ENCODE data around the gene MIA. TPM values are rescaled to one million over a fixed set of nuclear protein-coding genes. Genes with fewer than 3 reads are reported as not detected.
A peak's percentile ranks its signal among the peaks of the same experiment; 100 is the strongest.

Gene MIA
- total RNA-seq, 1 donor from 2014 or later = 1.2 TPM

DNA sequence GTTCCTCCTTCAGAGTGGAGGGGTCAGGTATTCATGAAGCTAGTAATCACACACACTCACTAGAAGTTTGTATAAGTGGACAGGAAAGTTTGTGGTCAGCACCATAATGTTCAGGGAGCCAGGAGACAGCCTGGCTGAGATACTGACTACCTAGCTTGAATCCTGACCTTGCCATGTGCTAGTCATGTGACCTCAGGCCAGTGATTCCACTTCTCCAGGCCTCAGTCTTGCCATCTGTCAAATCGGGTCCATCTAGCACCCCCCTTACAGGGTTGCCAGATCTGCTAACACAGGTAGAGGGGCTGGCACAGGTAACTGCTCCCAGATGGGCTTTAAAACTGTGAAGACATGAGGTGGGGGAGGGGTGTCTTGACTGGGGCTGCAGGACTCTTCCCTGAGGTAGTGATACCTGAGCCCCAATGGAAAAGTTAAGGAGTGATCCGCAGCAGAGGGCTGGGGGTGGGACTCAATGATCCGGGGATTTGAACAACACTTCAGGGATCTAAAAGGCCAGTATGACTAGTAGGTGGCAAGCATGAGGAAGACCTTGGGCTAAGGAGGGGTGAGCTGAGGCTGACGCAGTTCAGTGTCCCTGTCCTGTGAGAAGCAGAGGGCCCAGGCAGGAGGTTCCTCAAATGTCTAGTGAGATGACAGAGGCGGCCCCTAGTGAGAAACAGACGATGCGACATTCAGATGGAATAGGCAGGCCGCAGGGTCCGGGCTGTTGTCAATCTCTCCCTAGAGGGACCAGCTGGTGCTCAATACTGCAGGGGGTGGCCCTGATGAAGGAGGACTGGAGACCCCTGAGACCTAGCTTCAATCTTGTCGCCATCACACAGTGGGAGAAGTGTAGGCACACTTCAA, 33.6 kb upstream of the MIA start:
- TF ChIP-seq CTCF (IDR thresholded peaks at IDR 0.05; ENCODE audit: unreplicated experiment) = no peak
- DNase-seq (ENCODE audit: low spot score in 2 of 2, unreplicated experiment in 2 of 2) = no peak
- no peaks in the 10 kb centered on the region for H3K9me3 Mint-ChIP-seq
- no peak overlapping the region for H3K4me3 Mint-ChIP-seq
- peak overlapping the region; percentile 22 for H3K27ac Mint-ChIP-seq
- peaks cover 9% of the 10 kb centered on the region for H3K36me3 Mint-ChIP-seq
- H3K4me1 Mint-ChIP-seq = peaks cover 7% of the 10 kb centered on the region
- H3K27me3 Mint-ChIP-seq (ENCODE audit: low read depth) = no peaks in the 10 kb centered on the region

GRCh38 chr19:40742477-40742876, 32.8 kb upstream of the MIA start:
- H3K36me3 Mint-ChIP-seq = peaks cover 5% of the 10 kb centered on the region
- no peak for DNase-seq (ENCODE audit: low spot score in 2 of 2, unreplicated experiment in 2 of 2)
- TF ChIP-seq CTCF (IDR thresholded peaks at IDR 0.05; ENCODE audit: unreplicated experiment) = no peak
- H3K27ac Mint-ChIP-seq = no peak overlapping the region
- H3K4me3 Mint-ChIP-seq = no peak overlapping the region
- H3K4me1 Mint-ChIP-seq = peaks cover 7% of the 10 kb centered on the region
- H3K9me3 Mint-ChIP-seq = no peaks in the 10 kb centered on the region
- no peaks in the 10 kb centered on the region for H3K27me3 Mint-ChIP-seq (ENCODE audit: low read depth)

DNA sequence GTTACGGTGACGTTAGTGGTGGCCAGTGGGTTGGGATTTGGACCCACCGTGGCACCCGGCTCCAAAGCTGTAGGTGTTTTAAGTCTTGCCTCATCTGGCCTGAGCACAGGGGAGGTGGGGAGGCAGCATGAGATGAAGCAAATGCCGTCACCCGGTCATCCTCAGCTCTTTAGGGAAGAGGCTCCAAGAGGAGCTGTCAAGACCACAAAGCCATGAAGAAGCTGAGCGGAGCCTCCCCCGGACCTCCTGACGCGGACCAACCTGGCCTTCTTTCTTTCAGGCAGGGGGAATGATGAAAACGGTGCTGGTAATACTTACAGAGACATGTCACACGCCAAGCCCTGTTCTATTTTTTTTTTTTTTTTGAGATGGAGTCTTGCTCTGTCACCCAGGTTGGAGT, 32.4 kb upstream of the MIA start:
- no peaks in the 10 kb centered on the region for H3K9me3 Mint-ChIP-seq
- H3K27ac Mint-ChIP-seq = no peak overlapping the region
- DNase-seq (ENCODE audit: low spot score in 2 of 2, unreplicated experiment in 2 of 2) = no peak
- H3K36me3 Mint-ChIP-seq = peaks cover 2% of the 10 kb centered on the region
- H3K27me3 Mint-ChIP-seq (ENCODE audit: low read depth) = no peaks in the 10 kb centered on the region
- TF ChIP-seq CTCF (IDR thresholded peaks at IDR 0.05; ENCODE audit: unreplicated experiment) = no peak
- H3K4me1 Mint-ChIP-seq = peaks cover 7% of the 10 kb centered on the region
- H3K4me3 Mint-ChIP-seq = no peak overlapping the region

DNA sequence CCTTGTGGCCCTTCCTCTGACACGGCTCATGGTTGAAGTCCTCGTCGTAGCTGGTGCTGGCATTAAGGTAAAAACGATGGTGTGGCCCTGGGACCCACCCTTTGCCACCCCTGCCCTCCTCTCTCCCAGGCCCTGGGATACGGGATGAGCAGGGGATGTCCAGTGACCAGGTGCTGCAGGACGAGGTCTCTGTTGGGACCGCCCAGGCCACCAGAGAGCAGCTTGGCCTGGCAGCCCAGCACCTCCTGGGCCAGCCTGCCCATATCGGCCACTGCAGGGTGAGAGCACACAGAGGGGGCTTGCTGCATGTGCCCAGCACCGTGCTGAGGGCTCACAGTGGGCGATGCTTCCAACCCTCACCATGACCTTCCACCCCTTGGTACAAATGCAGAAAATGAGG, 31.4 kb upstream of the MIA start:
- Mint-ChIP-seq H3K36me3 (peaks cover under 1% of the 10 kb centered on the region), H3K27ac (no peak overlapping the region), H3K9me3 (no peaks in the 10 kb centered on the region), H3K27me3 (ENCODE audit: low read depth) (no peaks in the 10 kb centered on the region), H3K4me1 (peaks cover 14% of the 10 kb centered on the region), H3K4me3 (no peak overlapping the region)
- TF ChIP-seq CTCF (IDR thresholded peaks at IDR 0.05; ENCODE audit: unreplicated experiment) = no peak
- no peak for DNase-seq (ENCODE audit: low spot score in 2 of 2, unreplicated experiment in 2 of 2)

DNA sequence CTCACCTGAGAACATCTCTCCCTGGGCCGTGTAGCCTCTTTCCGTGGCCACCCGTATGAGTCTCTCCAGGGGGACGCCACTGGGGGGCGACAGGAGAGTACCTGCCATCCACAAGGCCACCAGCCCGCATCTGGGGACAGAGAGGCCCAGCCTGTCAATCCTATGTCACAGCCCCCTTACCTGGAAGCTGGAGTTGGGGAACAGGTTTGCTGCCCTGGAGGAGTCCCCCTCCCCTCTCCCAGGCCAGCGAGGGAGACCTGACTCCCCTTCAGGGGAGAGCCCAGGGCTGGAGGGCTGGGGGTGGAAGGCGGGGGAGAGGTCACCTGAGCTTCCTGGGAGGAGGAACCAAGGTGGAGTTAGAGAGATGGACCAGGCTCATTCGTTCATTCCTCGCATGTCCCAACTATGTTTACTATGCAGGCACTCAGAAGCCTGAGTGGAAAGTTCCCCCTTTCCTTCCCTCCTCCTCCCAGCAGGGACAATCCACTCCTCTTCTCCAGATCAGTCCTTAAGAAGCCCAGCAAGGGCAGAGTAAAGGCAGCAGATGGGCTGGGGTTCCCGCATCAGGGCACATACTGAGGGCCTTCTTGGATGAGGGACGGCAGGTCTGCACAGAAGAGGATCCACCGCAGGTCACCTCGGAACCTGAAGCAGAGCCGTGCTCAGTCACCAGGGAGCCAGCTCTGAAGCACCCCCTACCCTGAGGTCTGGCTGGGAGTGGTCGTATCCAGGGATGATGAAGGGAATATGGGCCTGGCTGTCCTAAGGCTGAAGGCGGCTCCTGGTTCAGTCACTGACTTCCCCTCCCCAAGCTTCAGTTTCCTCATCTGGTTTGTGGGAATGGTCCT, 30.5 kb upstream of the MIA start:
- H3K4me1 Mint-ChIP-seq = peaks cover 22% of the 10 kb centered on the region
- H3K9me3 Mint-ChIP-seq = no peaks in the 10 kb centered on the region
- no peak overlapping the region for H3K4me3 Mint-ChIP-seq
- DNase-seq (ENCODE audit: low spot score in 2 of 2, unreplicated experiment in 2 of 2) = no peak
- H3K36me3 Mint-ChIP-seq = no peaks in the 10 kb centered on the region
- no peaks in the 10 kb centered on the region for H3K27me3 Mint-ChIP-seq (ENCODE audit: low read depth)
- no peak for TF ChIP-seq CTCF (IDR thresholded peaks at IDR 0.05; ENCODE audit: unreplicated experiment)
- H3K27ac Mint-ChIP-seq = peak overlapping the region; percentile 89

All from mesothelial cell of epicardium (in vitro differentiated cells).